ENCODE measurements around the gene EVI2B.

- TF ChIP-seq POLR2A (IDR thresholded peaks at IDR 0.05) (no peak), CTCF (IDR thresholded peaks at IDR 0.05) (no peak)
These were observed 43.2 kb upstream of the EVI2B start for GRCh38 chr17:31357091-31357490.
